Measurements from ENCODE around the gene CLEC14A. TPM values are rescaled to one million over a fixed set of nuclear protein-coding genes. Genes with fewer than 3 reads are reported as not detected.
A peak's percentile ranks its signal among the peaks of the same experiment; 100 is the strongest.

Gene CLEC14A, protein sequence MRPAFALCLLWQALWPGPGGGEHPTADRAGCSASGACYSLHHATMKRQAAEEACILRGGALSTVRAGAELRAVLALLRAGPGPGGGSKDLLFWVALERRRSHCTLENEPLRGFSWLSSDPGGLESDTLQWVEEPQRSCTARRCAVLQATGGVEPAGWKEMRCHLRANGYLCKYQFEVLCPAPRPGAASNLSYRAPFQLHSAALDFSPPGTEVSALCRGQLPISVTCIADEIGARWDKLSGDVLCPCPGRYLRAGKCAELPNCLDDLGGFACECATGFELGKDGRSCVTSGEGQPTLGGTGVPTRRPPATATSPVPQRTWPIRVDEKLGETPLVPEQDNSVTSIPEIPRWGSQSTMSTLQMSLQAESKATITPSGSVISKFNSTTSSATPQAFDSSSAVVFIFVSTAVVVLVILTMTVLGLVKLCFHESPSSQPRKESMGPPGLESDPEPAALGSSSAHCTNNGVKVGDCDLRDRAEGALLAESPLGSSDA
- total RNA-seq (10 to 100 TPM; 17.9 to 29.5 (median 19.9) TPM), polyA plus RNA-seq (10 to 100 TPM; 16.0 to 35.4 (median 22.7) TPM)
- long read RNA-seq, donor 1, transcript CLEC14A-201 (1 exons, 2,267 nt), result major isoform, 30 of 30 reads
- long read RNA-seq, donor 1, partial matches to known transcripts, result 0 of 30 reads
- long read RNA-seq, donor 1, other reads (novel, unspliced or antisense), result 0 of 30 reads
- long read RNA-seq, donor 2, transcript CLEC14A-201 (1 exons, 2,267 nt), result major isoform, 54 of 54 reads
- long read RNA-seq, donor 2, partial matches to known transcripts, result 0 of 54 reads
- long read RNA-seq, donor 2, other reads (novel, unspliced or antisense), result 0 of 54 reads

DNA sequence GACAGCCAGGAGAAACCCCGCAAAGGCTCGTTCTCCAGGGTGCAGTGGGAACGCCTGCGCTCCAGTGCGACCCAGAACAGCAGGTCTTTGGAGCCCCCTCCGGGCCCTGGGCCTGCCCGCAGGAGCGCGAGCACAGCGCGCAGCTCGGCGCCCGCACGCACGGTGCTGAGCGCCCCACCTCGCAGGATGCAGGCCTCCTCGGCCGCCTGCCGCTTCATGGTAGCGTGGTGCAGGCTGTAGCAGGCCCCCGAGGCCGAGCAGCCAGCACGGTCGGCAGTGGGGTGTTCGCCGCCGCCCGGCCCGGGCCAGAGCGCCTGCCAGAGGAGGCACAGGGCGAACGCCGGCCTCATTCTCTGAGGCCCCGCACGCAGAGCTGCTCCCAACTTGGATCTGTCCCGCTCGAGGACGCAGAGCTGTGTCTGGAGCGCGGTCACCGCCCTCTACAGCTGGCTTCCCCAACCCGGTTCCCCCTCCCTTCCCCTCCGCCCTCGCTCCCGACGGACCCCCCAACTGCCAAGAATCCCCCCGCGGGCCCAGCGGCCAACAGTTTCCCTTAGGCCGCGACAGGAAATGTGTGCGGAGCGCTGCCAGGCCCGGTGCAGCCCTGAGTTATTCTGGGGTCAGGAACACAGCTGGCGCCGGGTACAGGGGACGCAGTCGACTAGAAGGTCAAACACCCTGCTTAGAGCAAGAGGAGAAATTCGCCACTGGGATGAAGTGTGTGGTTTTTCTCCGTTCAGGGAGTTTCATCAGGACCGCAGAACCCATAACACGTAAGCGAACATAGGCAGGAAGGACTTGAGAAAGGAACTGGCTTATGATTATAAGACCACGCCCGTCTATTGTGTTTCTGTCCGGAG, at the start of gene CLEC14A:
TSS of gene CLEC14A (minus strand) at position 421 of the 860 bp plus-strand sequence. CDS start at position 350, 71 bp downstream.
- Histone ChIP-seq H3K4me1 (no peaks in the 10 kb centered on the region), H3K36me3 (ENCODE audit: insufficient read depth in 1 of 2, low read depth in 1 of 2) (no peaks in the 10 kb centered on the region), H3K27me3 (ENCODE audit: insufficient read depth in 3 of 3, low read length in 2 of 3) (peaks cover 0 to 20% (median 9%) of the 10 kb centered on the region in 3 donors), H3K4me3 (peak within 1 kb of the TSS; percentile 69), H3K9me3 (no peaks in the 10 kb centered on the region), H3K27ac (peak within 1 kb of the TSS; percentile 71)
- peak; percentile 66 to 82 (median 78) for ATAC-seq
- 6 to 8% (median 7%) methylated on average over 62 to 68 of the region's 68 CpGs for WGBS, 3 donors
- intact Hi-C loops (cut with DNase I), result loop anchor here in 1 of 2 donors (2.0 kb wide), 1 partner anchor 55 kb away; no protein-coding TSS in a partner anchor
- peak; percentile 77 to 89 for DNase-seq
- TF ChIP-seq, protein P1, sequence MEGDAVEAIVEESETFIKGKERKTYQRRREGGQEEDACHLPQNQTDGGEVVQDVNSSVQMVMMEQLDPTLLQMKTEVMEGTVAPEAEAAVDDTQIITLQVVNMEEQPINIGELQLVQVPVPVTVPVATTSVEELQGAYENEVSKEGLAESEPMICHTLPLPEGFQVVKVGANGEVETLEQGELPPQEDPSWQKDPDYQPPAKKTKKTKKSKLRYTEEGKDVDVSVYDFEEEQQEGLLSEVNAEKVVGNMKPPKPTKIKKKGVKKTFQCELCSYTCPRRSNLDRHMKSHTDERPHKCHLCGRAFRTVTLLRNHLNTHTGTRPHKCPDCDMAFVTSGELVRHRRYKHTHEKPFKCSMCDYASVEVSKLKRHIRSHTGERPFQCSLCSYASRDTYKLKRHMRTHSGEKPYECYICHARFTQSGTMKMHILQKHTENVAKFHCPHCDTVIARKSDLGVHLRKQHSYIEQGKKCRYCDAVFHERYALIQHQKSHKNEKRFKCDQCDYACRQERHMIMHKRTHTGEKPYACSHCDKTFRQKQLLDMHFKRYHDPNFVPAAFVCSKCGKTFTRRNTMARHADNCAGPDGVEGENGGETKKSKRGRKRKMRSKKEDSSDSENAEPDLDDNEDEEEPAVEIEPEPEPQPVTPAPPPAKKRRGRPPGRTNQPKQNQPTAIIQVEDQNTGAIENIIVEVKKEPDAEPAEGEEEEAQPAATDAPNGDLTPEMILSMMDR (IDR thresholded peaks at IDR 0.05), result no peak

DNA sequence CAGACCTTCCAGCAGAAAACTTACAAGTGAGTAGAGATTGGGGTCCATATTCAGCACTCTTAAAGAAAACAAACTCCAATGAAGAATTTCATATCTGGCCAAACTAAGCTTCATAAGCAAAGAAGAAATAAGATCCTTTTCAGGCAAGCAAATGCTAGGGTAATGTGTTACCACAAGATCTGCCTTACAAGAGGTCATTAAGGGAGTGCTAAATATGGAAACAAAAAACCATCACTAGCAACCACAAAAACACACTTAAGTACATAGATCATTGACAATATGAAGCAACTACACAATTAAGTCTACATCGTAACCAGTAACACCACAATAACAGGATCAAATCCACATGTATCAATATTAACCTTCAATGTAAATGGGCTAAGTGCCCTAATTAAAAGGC, 47.1 kb upstream of the CLEC14A start:
- intact Hi-C loops (cut with DNase I), result no loop called here
- H3K9me3 ChIP-seq, result no peaks in the 10 kb centered on the region
- no peaks in the 10 kb centered on the region for H3K27me3 ChIP-seq (ENCODE audit: insufficient read depth in 3 of 3, low read length in 2 of 3)
- H3K27ac ChIP-seq, result no peak overlapping the region
- DNase-seq (no peak), ATAC-seq (no peak)
- 88 to 96% (median 95%) methylated on average over 1 of the region's 1 CpG for WGBS, 3 donors
- no peak overlapping the region for H3K4me3 ChIP-seq
- H3K36me3 ChIP-seq (ENCODE audit: insufficient read depth in 1 of 2, low read depth in 1 of 2), result no peaks in the 10 kb centered on the region
- TF ChIP-seq, protein P1 (IDR thresholded peaks at IDR 0.05), result no peak
- H3K4me1 ChIP-seq, result no peaks in the 10 kb centered on the region

GRCh38 chr14:38302034-38302433, 46.1 kb upstream of the CLEC14A start:
- ATAC-seq, result no peak
- no peak for DNase-seq
- TF ChIP-seq, protein P1 (IDR thresholded peaks at IDR 0.05), result no peak
- Histone ChIP-seq H3K36me3 (ENCODE audit: insufficient read depth in 1 of 2, low read depth in 1 of 2) (no peaks in the 10 kb centered on the region), H3K4me1 (no peaks in the 10 kb centered on the region), H3K4me3 (no peak overlapping the region), H3K9me3 (no peaks in the 10 kb centered on the region), H3K27ac (no peak overlapping the region), H3K27me3 (ENCODE audit: insufficient read depth in 3 of 3, low read length in 2 of 3) (no peaks in the 10 kb centered on the region)
- WGBS, 3 donors, result 93 to 100% (median 96%) methylated on average over 2 of the region's 2 CpGs
- intact Hi-C loops (cut with DNase I), result no loop called here

- intact Hi-C loops (cut with DNase I), result no loop called here
- WGBS, 3 donors, result 28 to 60% (median 50%) methylated on average over 1 of the region's 1 CpG
- no peak for ATAC-seq
These were observed 41.8 kb upstream of the CLEC14A start for GRCh38 chr14:38297681-38298080.

More at GRCh38 chr14:38297681-38298080, 41.8 kb upstream of the CLEC14A start:
- no peak for DNase-seq
- Histone ChIP-seq H3K36me3 (ENCODE audit: insufficient read depth in 1 of 2, low read depth in 1 of 2) (no peaks in the 10 kb centered on the region), H3K27ac (no peak overlapping the region), H3K4me3 (no peak overlapping the region), H3K4me1 (no peaks in the 10 kb centered on the region), H3K9me3 (no peaks in the 10 kb centered on the region), H3K27me3 (ENCODE audit: insufficient read depth in 3 of 3, low read length in 2 of 3) (no peaks in the 10 kb centered on the region)
- TF ChIP-seq, protein P1 (IDR thresholded peaks at IDR 0.05), result no peak
